Activated CD4-positive, alpha-beta T cell treated with anti-CD3 and anti-CD28 coated beads, Interleukin-2, amount 10 ng/mL, durations not matched to agents 24 days and 14 days (primary cell): ENCODE data around the gene ZBTB43. TPM values are rescaled to one million over a fixed set of nuclear protein-coding genes. Genes with fewer than 3 reads are reported as not detected.
A peak's percentile ranks its signal among the peaks of the same experiment; 100 is the strongest.
"Not testable (repeated sequence)": the region's sequence is repeated elsewhere in the genome, so short reads cannot be mapped to it uniquely, and the experiment has no call there.

Source experiments
- DNase-seq: peaks from one replicate; pipeline ENCODE4 v3.0.0; 2022
- H3K27ac Mint-ChIP-seq: one replicate; pipeline ENCODE4 v1.8.0; 2022; ENCODE audit warnings: mild to moderate bottlenecking, mixed read lengths
- H3K27me3 Mint-ChIP-seq: one replicate; pipeline ENCODE4 v1.8.0; 2022; ENCODE audit warnings: mixed read lengths
- H3K36me3 Mint-ChIP-seq: one replicate; pipeline ENCODE4 v1.8.0; 2022; ENCODE audit warnings: low read depth, mild to moderate bottlenecking, mixed read lengths
- H3K4me1 Mint-ChIP-seq: one replicate; pipeline ENCODE4 v1.8.0; 2021; ENCODE audit warnings: mixed read lengths
- H3K4me3 Mint-ChIP-seq: one replicate; pipeline ENCODE4 v1.8.0; 2022; ENCODE audit warnings: mild to moderate bottlenecking, moderate library complexity, mixed read lengths
- H3K9me3 Mint-ChIP-seq: one replicate; pipeline ENCODE4 v1.8.0; 2021; ENCODE audit warnings: mixed read lengths
- intact Hi-C: fragments of 100-400 bp; cut with micrococcal nuclease; formaldehyde crosslinking; loops from one replicate; pipeline ENCODE4 v1.15.1; 2023
- total RNA-seq: library from RNA; stranded (reverse); gene quantifications from 2 replicates; pipeline ENCODE4 v1.2.3, GENCODE V29; 2022

The ZBTB43 gene, protein sequence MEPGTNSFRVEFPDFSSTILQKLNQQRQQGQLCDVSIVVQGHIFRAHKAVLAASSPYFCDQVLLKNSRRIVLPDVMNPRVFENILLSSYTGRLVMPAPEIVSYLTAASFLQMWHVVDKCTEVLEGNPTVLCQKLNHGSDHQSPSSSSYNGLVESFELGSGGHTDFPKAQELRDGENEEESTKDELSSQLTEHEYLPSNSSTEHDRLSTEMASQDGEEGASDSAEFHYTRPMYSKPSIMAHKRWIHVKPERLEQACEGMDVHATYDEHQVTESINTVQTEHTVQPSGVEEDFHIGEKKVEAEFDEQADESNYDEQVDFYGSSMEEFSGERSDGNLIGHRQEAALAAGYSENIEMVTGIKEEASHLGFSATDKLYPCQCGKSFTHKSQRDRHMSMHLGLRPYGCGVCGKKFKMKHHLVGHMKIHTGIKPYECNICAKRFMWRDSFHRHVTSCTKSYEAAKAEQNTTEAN
- total RNA-seq, result 10.6 and 18.8 TPM in 2 replicates

DNA sequence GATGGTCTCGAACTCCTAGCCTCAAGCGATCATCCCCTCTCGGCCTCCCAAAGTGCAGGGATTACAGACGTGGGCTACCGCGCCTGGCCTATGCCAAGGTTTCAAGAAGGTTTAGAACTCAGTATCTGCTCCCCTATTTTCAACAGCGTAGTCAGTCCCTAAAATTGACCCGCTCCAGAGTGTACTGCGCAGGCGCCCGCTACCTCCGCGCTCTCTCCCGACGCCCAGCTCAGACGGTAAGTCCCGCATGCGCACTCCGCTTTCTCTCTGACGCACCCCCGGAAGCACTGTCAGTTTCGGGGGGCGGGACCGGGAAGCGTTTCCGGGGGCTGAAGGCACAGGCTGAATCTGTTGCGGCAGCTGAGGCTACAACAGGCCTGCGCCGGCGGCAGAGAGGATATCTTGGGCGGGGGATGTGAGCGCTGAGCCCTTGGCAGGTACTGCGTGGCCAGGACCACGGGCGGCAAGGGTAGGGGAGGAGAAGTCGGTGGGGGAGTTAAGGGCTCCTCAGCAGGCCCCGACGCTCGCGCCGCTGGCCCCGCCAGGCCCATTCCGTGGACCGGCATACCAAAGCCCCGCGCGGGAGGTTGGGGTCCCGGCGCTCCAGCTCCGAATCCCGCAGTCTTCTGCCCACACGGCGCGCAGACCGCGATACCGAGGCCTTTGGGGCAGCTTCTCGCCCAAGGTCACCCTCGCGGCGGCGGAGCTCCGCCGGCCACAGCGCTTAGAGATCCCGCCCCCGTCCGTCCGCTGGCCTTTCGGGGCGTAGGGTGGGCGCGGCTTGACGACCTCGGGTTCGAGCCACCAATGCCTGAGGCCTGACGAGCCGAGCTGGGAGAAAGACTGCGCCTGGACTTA lies at the start of gene ZBTB43:
TSS of gene ZBTB43 (plus strand) at position 345 of the 858 bp plus-strand sequence. CDS start 27,470 bp downstream, outside the sequence.
- DNase-seq, result peak; percentile 100
- H3K9me3 Mint-ChIP-seq, result peaks cover 8% of the 10 kb centered on the region

GRCh38 chr9:126755317-126755875 lies 49.4 kb upstream of the ZBTB43 start:
- intact Hi-C loops, result no loop called here
- H3K27me3 Mint-ChIP-seq, result peaks cover 6% of the 10 kb centered on the region
- H3K9me3 Mint-ChIP-seq, result no peaks in the 10 kb centered on the region
- peaks cover 1% of the 10 kb centered on the region for H3K4me1 Mint-ChIP-seq
- DNase-seq, result no peak
- no peaks in the 10 kb centered on the region for H3K36me3 Mint-ChIP-seq
- no peak overlapping the region for H3K4me3 Mint-ChIP-seq
- no peak overlapping the region for H3K27ac Mint-ChIP-seq

More for the DNA sequence above, at the start of gene ZBTB43:
- intact Hi-C loops, result loop anchor here (1.0 to 2.0 kb wide), 2 partner anchors 56 to 82 kb away; partner anchors contain the start of gene ZBTB34
- Mint-ChIP-seq H3K36me3 (peaks cover 13% of the 10 kb centered on the region), H3K27ac (peak within 1 kb of the TSS; percentile 98), H3K27me3 (peaks cover 2% of the 10 kb centered on the region), H3K4me3 (peak within 1 kb of the TSS; percentile 94), H3K4me1 (peaks cover 31% of the 10 kb centered on the region)

- Mint-ChIP-seq H3K27me3 (peaks cover 3% of the 10 kb centered on the region), H3K9me3 (no peaks in the 10 kb centered on the region), H3K36me3 (no peaks in the 10 kb centered on the region), H3K4me3 (no peak overlapping the region), H3K27ac (no peak overlapping the region), H3K4me1 (no peaks in the 10 kb centered on the region)
- intact Hi-C loops, result no loop called here
- no peak for DNase-seq
Measured at GRCh38 chr9:126756238-126756637, 48.6 kb upstream of the ZBTB43 start.

DNA sequence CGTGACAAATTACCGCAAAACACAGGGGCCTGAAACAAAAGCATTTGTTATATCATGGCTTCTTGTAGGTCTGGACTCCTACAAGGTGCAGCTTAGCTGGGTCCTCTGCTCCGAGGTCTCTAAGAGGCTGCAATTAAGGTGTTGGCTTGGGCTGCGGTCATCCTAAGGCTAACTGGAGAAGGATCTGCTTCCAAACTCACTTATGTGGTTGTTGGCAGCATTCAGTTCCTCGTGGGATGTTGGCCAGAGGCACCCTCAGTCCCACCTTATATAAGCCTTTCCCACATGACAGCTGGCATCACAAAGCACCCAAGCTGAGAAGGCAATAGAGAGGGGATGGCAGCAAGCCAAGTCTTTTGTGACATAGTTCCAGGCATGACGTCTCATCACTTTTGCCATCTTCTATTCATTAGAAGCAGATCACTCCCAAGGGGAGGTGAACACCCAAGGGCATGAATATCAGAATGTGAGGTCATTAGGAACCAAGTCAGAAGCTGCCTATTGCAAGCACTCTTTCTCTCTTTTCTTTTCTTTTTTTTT lies 47.9 kb upstream of the ZBTB43 start:
- H3K9me3 Mint-ChIP-seq, result no peaks in the 10 kb centered on the region
- H3K27me3 Mint-ChIP-seq, result peaks cover 3% of the 10 kb centered on the region
- intact Hi-C loops, result no loop called here
- H3K36me3 Mint-ChIP-seq, result no peaks in the 10 kb centered on the region
- no peak for DNase-seq
- H3K4me3 Mint-ChIP-seq, result no peak overlapping the region
- H3K4me1 Mint-ChIP-seq, result no peaks in the 10 kb centered on the region
- no peak overlapping the region for H3K27ac Mint-ChIP-seq

- Mint-ChIP-seq H3K27me3 (peaks cover 3% of the 10 kb centered on the region), H3K4me3 (no peak overlapping the region), H3K9me3 (no peaks in the 10 kb centered on the region), H3K4me1 (no peaks in the 10 kb centered on the region), H3K27ac (no peak overlapping the region), H3K36me3 (no peaks in the 10 kb centered on the region)
- intact Hi-C loops, result no loop called here
- DNase-seq, result no peak
Measured at GRCh38 chr9:126758916-126759585, 45.8 kb upstream of the ZBTB43 start.

DNA sequence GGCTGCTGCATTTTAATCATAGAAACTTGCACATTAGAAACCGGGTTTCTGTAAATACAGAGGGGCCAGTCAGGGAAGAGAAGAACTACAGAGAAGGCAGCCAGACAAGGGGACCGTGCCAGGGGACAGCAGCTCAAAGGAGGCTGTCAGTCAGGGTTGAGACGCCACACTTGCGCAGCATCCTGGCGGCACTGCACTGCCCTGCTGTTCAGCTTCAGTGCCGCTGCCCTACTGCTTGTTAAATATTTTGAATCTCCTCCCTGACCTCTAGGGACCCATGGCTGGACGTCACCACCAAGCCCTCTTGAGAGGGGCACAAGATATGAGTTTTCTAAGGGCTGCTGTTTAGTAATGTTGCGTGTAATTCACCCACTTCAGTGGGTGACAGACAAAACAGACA lies 43.6 kb upstream of the ZBTB43 start:
- no peaks in the 10 kb centered on the region for H3K36me3 Mint-ChIP-seq
- H3K4me1 Mint-ChIP-seq, result no peaks in the 10 kb centered on the region
- H3K27ac Mint-ChIP-seq, result no peak overlapping the region
- no peaks in the 10 kb centered on the region for H3K9me3 Mint-ChIP-seq
- H3K4me3 Mint-ChIP-seq, result no peak overlapping the region
- H3K27me3 Mint-ChIP-seq, result peaks cover 3% of the 10 kb centered on the region
- DNase-seq, result no peak
- intact Hi-C loops, result no loop called here

- no peaks in the 10 kb centered on the region for H3K36me3 Mint-ChIP-seq
- H3K4me3 Mint-ChIP-seq, result no peak overlapping the region
- DNase-seq, result no peak
- H3K27ac Mint-ChIP-seq, result no peak overlapping the region
- no peaks in the 10 kb centered on the region for H3K9me3 Mint-ChIP-seq
- intact Hi-C loops, result no loop called here
- H3K27me3 Mint-ChIP-seq, result peaks cover 3% of the 10 kb centered on the region
- no peaks in the 10 kb centered on the region for H3K4me1 Mint-ChIP-seq
Measured at GRCh38 chr9:126763130-126763764, 41.6 kb upstream of the ZBTB43 start.

GRCh38 chr9:126773004-126773607 lies 31.7 kb upstream of the ZBTB43 start:
- intact Hi-C loops, result no loop called here
- DNase-seq, result no peak
- H3K27ac Mint-ChIP-seq, result no peak overlapping the region
- no peaks in the 10 kb centered on the region for H3K9me3 Mint-ChIP-seq
- no peaks in the 10 kb centered on the region for H3K4me1 Mint-ChIP-seq
- H3K4me3 Mint-ChIP-seq, result no peak overlapping the region
- H3K27me3 Mint-ChIP-seq, result peaks cover 25% of the 10 kb centered on the region
- H3K36me3 Mint-ChIP-seq, result no peaks in the 10 kb centered on the region

GRCh38 chr9:126775926-126776325 lies 28.9 kb upstream of the ZBTB43 start:
- H3K27me3 Mint-ChIP-seq, result peaks cover 34% of the 10 kb centered on the region
- DNase-seq, result no peak
- H3K27ac Mint-ChIP-seq, result no peak overlapping the region
- intact Hi-C loops, result no loop called here
- no peaks in the 10 kb centered on the region for H3K9me3 Mint-ChIP-seq
- H3K4me3 Mint-ChIP-seq, result no peak overlapping the region
- H3K4me1 Mint-ChIP-seq, result no peaks in the 10 kb centered on the region
- H3K36me3 Mint-ChIP-seq, result no peaks in the 10 kb centered on the region

DNA sequence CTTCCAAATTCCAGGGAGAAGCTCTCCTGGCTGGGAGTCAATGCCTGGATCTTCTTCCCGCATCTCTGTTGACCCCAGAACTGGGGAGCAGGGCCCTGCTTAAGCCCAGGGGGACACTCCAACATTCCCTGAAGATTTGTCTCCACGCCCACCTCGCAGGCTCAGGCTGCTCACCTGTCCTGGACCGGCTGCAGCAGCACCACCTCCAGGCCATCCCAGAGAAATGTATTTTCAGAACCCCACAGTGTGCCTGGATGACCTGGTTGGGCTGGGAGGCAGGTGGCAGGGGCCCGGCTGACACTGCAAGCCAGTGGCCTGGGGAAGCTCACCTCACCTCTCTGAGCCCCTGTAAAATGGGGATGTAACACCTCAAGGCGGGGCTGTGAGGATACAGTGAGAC lies 27.1 kb upstream of the ZBTB43 start:
- no peaks in the 10 kb centered on the region for H3K36me3 Mint-ChIP-seq
- H3K4me1 Mint-ChIP-seq, result no peaks in the 10 kb centered on the region
- H3K4me3 Mint-ChIP-seq, result no peak overlapping the region
- intact Hi-C loops, result no loop called here
- no peaks in the 10 kb centered on the region for H3K9me3 Mint-ChIP-seq
- H3K27ac Mint-ChIP-seq, result no peak overlapping the region
- peaks cover 33% of the 10 kb centered on the region for H3K27me3 Mint-ChIP-seq
- no peak for DNase-seq

DNA sequence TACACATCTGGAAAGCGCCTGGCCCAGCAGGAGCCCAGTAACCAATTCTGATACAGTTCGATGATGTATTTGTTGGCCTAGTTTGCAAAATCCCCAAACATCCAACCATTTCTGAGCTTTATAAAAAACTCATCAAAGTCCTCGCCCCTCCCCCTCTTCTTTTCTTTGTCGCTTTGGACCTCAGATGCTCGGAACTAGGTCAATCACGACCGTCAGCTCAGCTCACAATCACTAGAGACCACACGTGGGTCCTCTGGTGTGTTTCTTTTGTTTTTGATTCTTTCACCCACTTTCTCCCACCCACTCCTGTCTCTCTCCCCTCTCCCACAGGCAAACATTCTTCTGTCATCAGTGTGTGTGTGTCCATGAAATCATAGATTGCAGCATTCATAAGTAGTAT lies 26.7 kb upstream of the ZBTB43 start:
- no peaks in the 10 kb centered on the region for H3K9me3 Mint-ChIP-seq
- H3K27ac Mint-ChIP-seq, result no peak overlapping the region
- H3K4me3 Mint-ChIP-seq, result no peak overlapping the region
- H3K4me1 Mint-ChIP-seq, result no peaks in the 10 kb centered on the region
- DNase-seq, result no peak
- H3K27me3 Mint-ChIP-seq, result peaks cover 30% of the 10 kb centered on the region
- intact Hi-C loops, result no loop called here
- H3K36me3 Mint-ChIP-seq, result no peaks in the 10 kb centered on the region

DNA sequence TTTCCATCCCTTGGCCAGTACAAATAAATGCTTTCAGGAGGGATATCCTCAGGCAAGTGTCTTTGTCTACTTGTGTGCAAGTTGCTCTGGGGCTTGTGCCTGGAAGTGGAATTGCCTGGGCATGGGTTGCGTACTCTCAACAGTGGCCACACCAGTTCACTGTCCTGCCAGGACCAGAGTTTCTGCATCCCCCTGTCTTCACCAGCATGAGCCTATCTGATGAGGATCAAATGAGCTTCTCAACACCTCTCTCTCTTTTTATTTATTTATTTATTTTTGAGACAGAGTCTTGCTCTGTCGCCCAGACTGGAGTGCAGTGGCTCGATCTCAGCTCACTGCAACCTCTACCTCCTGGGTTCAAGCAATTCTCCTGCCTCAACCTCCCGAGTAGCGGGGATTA lies 26.1 kb upstream of the ZBTB43 start:
- H3K27me3 Mint-ChIP-seq, result peaks cover 26% of the 10 kb centered on the region
- intact Hi-C loops, H3K9me3 Mint-ChIP-seq, H3K27ac Mint-ChIP-seq, H3K4me1 Mint-ChIP-seq, H3K36me3 Mint-ChIP-seq, H3K4me3 Mint-ChIP-seq, DNase-seq: not testable (repeated sequence)
